Cerebellar nuclear complex (tissue), 1 donor: ENCODE measurements around the gene CCDC93.
"Not testable (repeated sequence)": the region's sequence is repeated elsewhere in the genome, so short reads cannot be mapped to it uniquely, and the experiment has no call there.

Experiments used
- DNase-seq, 2 experiments: peaks; one replicate each; lab custom pipeline; 2025; lab: John Stamatoyannopoulos, UW

CCDC93 gene

DNA sequence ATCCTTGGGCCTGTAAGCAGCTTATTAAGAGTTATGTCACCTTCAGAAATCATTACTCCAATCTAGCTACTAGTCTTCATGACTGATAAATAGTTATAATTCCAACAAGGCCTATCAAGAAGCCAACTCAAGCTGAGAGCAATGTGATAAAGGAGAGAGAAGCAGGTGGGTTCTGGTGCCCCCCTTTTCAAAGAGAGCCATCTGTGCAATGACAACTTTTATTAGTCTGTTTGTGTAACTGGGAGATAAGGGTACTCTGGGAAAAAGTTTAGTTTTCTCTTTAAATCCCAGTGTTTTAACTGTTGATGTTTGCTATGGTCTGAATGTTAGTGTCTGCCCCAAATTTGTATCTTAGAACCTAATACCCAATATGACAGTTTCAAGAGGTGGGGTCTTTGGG lies 60.6 kb downstream of the CCDC93 start:
- no peak for DNase-seq

DNA sequence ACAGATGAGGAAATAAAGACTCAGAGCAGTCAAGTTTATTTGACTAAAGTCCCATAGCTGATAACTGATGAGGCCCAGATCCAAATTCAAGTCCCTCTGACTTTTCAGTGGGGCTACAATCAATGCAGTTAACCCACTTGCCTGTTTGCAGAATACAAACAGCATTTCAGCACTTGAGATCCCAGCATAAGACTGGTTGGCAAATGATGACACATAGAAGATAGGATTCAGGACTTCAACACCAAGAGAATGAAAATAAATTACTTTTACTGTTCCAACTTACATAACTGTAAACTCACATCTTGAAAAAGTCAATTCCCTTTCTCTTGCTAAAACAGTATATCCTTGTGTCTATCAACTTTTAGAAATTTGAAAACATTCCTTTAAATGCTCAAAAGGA lies 61.2 kb downstream of the CCDC93 start:
- DNase-seq: no peak

DNA sequence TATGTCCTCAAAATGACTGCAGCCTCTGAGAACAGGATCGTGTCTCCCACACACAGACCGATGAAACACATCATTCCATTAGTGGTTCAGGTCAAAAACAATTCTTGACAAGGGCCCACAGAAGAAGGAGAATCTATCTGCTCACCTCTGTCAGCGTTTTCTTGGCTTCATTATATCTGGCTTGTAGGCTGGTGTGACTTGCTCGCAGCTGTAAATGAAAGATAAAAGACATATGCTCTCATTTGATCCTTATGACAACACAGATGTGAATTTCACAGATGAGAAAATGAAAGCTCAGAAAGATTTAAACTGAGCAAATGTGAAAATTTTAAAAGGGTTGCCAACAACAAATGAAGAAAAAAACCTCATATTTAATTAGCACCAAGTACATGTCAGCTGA lies 61.6 kb downstream of the CCDC93 start:
- no peak for DNase-seq

- DNase-seq: no peak
Measured at GRCh38 chr2:117949806-117950205, 64.1 kb downstream of the CCDC93 start.

DNA sequence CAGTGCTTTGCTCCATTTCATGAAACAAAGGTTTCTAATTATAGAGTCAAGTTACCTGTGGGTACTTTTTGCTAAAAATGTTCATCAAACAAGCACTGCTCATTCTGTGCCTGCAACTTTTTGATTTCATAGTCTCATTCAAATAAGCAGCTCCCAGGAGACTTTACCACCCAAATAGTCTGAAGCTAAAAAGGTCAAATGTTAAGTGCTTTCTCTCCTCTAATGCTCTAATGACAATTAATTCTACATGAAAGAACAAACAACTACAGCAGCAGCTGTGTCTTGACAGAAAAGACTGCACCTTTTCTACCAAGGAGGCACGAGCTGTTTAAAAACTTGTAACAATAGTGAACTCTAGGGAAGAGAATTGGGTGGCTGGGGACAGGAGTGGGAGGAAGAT lies 65.3 kb downstream of the CCDC93 start:
- no peak for DNase-seq

GRCh38 chr2:117945296-117945695 lies 68.6 kb downstream of the CCDC93 start:
- DNase-seq: no peak

- no peak for DNase-seq
Measured at GRCh38 chr2:117944816-117945215, 69.1 kb downstream of the CCDC93 start.

GRCh38 chr2:117943013-117943672 lies 70.7 kb downstream of the CCDC93 start:
- no peak for DNase-seq

GRCh38 chr2:117942551-117942950 lies 71.3 kb downstream of the CCDC93 start:
- no peak for DNase-seq

DNA sequence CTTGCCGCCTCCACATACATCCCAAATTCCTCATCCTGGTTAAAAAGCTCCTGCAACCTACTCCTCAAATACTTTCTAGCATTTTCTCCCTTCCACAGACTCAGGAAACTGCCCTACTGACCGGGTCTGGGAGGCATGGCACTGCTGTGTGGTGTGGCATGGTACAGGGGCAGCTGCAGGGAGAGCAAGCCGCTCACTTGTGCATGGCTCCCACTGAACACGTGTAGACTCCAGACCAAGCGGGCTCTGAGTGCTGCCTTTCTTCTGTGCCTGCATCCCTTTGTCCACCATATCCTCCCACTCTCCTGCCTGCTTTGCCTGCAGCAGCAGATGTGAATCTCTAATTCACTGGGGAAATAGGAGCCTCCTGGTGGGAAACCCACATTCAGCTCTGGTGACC lies 72.2 kb downstream of the CCDC93 start:
- DNase-seq: no peak

DNA sequence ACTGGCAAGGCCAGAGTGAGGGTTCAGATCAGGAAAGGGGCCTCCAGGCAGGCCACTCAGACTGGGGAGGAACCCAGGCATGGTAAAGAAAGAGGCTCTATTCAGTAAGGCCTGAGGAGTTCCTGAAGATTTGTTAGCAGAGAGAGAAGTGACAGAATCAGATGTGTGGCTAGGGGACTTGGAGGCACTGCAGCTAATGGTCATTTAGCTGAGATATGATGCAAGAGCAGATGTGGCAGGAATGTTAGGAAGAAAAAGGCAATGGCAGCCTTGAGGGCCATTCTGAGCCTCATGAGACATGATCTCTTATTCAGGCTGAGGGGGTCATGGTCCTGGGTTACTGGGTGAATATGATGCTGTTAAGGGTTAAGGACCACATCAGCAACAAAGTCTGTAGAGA lies 73.4 kb downstream of the CCDC93 start:
- DNase-seq: no peak

GRCh38 chr2:117938611-117939010 lies 75.3 kb downstream of the CCDC93 start:
- no peak for DNase-seq

- no peak for DNase-seq
Measured at GRCh38 chr2:117936871-117937428, 76.9 kb downstream of the CCDC93 start.

GRCh38 chr2:117935954-117936353 lies 77.9 kb downstream of the CCDC93 start:
- DNase-seq: no peak

DNA sequence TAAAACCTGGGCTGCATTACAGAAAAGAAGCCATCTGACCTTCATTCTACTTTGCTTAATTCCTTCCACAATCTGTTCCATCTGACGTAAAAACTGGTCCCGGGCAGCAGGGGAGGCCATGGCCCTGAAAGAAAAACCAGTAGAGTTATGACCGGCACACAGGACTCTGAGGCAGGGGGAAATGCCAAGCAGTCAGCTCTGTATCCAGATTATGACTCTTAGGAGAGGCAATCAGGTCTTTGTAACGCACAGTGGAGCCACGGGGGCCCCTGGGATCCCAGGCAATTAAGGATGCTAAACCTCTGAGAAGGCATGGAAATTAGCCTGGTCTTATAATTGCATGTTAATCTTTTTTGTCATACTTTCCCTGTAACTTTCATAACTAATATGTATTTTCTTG lies 78.4 kb downstream of the CCDC93 start:
- DNase-seq: no peak

DNA sequence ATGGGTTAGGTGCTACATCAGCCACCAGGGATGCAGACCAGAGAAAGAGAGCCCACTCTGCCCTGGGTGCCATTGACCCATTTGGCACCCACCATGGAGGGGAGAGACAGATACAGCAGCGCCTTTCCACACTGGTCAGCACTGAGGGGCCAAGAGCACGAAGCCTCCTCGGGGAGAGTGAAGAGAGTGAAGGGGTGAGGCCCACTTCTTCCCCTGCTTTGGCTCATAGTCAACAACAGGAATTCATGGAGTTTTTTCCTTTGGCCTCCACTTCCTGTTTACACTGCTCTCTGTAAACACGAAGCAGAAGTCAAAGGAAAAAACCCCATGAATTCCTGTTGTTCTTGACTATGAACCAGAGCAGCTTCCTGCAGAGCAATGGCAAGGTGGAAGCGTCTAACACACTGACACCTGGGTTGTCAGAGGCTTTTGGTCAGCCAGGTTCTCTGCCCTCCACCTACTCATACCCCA lies 80.0 kb downstream of the CCDC93 start:
- no peak for DNase-seq

DNA sequence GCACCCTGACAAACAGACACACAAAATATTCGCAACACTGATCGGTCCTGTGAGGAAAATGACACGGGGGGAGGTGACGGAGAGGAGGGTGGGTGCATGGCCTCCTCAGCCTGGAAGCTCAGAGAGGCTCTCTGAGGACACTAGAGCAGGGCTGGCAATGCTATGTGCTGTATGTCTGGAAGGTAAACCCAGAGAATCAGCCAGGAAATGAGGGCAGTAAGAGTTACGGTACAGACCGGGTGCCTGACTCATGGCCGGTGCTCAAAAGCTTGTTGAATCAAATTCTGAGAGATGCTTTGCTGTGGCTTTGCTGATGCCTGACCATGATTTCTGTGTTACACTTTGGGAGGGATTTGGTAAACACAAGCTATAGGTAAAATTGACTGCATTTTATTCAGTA lies 81.9 kb downstream of the CCDC93 start:
- DNase-seq: no peak

GRCh38 chr2:117931266-117931665 lies 82.6 kb downstream of the CCDC93 start:
- DNase-seq: no peak

DNA sequence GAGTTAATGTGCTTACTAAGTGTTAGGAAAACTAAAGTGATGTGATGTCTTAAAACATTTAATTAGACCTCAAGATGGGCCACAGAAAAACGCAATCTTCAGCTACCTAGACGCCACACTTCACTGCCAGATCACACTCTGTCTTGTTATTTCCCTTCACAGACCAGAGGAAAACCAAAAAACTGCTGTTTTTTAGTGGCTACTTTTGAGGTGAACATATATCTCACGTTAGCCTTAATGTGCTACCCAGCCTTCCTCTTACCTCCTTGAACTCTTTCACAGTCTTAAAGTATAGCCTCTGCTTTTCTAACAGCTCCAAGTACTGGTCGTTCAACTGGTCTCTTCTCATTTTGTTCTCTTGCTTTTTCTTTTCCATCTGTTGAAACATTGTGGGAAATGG lies 83.1 kb downstream of the CCDC93 start:
- DNase-seq: no peak

GRCh38 chr2:117923471-117923870 lies 90.4 kb downstream of the CCDC93 start:
- not testable (repeated sequence) for DNase-seq

DNA sequence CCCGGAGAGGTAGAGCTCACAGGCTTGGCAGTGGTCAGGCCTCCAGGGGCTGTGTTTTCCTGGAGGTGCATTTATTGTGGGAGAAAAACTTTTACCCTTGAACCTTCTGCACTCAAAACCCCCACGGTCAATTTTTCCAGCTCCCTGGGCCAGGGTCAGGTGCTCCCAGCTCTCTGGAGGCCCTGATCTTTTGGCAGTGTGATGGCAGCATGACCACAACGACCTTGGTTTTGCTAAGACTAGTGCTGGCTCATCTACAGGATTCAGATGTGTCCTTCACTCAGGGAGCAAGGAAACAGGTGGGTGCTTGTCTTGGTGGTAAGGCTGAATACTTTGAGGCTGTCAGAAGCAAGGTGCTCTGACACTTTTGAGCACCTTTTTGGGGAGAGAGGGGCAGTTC lies 92.3 kb downstream of the CCDC93 start:
- DNase-seq: no peak

GRCh38 chr2:117918608-117919007 lies 95.3 kb downstream of the CCDC93 start:
- no peak for DNase-seq

DNA sequence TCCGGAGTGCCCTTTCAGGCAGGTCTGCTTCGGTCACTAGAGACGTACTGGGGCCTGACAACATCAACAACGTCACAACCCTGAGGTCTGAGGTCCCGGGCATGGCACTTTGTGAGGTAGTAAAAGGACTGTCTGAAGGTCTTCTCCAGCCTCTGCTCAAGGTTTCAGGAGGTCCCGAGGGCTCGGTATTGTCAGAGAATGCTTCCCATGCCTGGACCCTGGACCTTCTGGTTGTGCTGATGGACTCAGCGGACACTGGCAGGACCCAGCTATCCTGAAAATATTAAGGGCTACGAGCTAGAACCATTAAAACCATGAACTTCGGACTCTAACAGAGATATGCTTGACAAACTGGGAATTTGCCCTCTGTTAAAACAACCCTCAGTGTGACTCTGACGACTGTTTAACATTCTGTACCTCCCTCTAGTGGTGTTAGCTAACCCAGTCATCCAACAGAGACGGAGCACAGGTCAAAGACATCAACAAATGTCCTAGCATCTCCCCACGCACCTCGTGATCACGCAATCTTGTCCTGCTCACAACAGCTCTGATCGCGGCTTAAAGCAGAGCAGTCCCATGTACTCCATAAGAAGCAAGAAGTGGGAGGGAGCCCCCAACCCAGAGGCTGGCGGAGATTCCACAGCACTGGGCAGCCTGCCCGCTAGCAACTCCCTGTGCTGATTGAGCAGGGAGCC lies 96.5 kb downstream of the CCDC93 start:
- no peak for DNase-seq
